SHP77 treated with DMSO at 0.1 percent for 48 hours (cell line): ENCODE results near the gene TJP3.
"Not testable (repeated sequence)": the region's sequence is repeated elsewhere in the genome, so short reads cannot be mapped to it uniquely, and the experiment has no call there.

Source experiments
- DNase-seq: peaks from one replicate; lab custom pipeline; 2025; lab: John Stamatoyannopoulos, UW

TJP3 gene

GRCh38 chr19:3745363-3746045 is 37.3 kb downstream of the TJP3 start:
- no peak for DNase-seq

DNA sequence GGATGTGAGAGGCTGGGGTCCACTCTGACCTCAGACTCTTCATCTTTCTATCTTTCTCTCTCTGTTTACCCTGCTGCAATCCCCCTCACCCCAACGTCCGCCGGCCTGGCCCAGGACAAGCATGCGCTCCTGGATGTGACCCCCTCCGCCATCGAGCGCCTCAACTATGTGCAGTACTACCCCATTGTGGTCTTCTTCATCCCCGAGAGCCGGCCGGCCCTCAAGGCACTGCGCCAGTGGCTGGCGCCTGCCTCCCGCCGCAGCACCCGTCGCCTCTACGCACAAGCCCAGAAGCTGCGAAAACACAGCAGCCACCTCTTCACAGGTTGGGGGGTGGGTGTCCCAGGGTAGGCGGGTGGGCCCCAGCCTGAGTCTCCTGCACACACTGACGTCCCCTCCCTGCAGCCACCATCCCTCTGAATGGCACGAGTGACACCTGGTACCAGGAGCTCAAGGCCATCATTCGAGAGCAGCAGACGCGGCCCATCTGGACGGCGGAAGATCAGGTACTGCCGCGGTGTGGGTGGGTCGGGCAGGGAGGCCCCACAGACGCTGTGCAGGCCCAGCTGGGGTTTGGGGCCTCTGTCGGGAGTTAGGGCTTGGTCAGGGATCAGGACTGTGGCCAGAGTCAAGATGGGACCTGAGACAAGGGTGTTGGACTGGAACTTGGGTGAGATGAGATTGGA is 38.3 kb downstream of the TJP3 start:
- DNase-seq, result no peak

GRCh38 chr19:3748965-3749364 is 40.8 kb downstream of the TJP3 start:
- no peak for DNase-seq

- DNase-seq, result no peak
These were observed 42.0 kb downstream of the TJP3 start for GRCh38 chr19:3750211-3750610.

- no peak for DNase-seq
These were observed 43.1 kb downstream of the TJP3 start for GRCh38 chr19:3751236-3751635.

DNA sequence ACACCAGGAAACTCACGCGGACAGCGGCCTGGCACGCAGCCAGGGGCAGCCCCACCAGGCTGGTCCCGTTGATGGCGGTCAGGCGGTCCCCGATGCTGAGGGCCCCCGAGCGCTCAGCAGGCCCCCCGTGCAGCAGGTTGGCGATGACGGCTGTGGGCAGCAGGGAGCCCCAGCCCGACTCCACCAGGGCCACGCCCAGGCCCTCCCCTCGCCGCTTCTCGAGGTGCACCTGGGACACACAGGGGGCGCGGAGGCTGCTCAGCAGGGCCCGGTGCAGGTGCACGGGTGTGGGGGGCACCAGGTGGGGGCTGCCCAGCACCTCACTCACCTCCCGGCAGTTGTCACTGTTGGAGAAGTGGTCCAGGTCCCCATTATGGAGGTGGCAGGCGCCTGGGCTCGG is 44.3 kb downstream of the TJP3 start:
- no peak for DNase-seq

GRCh38 chr19:3753631-3754410 is 45.6 kb downstream of the TJP3 start:
- no peak for DNase-seq

DNA sequence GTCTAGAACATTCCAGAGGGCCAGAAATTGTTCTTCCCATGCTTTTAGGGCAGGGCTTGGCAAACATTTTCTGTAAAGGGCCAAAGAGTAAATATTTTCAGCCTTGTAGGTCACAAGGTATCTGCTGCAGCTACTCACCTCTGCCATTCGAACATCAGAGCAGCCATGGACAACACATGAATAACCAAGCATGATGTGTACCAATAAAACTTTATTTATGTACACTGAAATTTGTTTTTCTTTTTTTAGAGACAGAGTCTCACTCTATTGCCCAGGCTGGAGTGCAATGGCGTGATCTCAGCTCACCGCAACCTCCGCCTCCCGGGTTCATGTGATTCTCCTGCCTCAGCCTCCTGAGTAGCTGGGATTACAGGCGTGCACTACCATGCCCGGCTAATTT is 49.5 kb downstream of the TJP3 start:
- not testable (repeated sequence) for DNase-seq

DNA sequence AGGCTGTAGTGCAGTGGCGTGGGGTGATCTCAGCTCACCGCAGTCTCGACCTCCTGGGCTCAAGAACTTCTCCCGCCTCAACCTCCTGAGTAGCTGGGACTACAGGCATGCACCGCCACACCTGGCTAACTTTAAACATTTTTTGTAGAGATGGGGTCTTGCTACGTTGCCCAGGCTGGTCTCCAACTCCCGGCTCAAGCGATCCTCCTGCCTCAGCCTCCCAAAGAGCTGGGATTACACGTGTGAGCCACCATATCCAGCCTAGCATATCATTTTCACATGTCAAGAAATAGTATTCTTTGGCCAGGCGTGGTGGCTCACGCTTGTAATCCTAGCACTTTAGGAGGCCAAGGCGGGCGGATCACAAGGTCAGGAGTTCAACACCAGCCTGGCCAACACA is 50.1 kb downstream of the TJP3 start:
- not testable (repeated sequence) for DNase-seq

GRCh38 chr19:3759482-3760254 is 51.5 kb downstream of the TJP3 start:
- no peak for DNase-seq

- no peak for DNase-seq
These were observed 52.7 kb downstream of the TJP3 start for GRCh38 chr19:3760871-3761361.

DNA sequence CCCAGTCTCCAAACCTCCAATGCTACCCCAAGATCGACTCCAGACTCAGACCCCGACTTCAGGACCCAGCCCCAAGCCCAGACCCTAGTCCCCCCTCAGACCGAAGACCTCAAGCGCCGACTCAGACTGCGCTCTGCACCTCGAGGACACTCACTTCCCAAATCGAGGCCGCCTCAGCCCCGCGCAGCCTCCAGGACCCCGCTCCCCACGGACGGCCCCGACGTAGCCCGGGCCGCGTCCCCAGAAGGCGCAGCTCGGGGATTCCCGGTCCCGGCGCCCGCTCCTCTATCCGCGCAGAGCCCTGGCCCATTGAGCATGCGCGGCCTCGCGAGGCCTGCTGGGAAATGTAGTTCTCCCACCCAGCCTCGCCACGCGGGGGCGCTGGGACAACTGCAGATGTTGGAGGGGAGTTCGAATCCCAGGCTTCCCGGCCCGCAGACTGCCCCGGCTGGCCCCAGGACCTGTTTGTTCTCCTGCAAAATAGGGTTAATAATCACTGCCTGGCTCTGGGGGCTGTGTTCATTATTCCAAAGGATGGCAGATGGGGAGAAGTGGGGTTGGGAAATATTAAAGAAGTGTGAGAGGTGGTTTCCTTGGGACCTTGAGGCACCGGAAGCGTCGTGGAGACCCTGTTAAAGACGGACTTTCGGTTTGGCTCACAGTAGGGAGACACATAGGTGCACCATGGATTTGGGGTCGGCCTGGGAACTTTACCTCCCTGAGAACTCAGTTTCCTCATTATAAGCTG is 53.4 kb downstream of the TJP3 start, which contains the start of gene APBA3:
Gene APBA3, minus strand, starts transcription at position 311 of the 748 bp plus-strand sequence. CDS start 1,428 bp downstream, outside the sequence.
- DNase-seq, result peak; percentile 87

GRCh38 chr19:3762130-3762473 is 53.9 kb downstream of the TJP3 start:
- no peak for DNase-seq

DNA sequence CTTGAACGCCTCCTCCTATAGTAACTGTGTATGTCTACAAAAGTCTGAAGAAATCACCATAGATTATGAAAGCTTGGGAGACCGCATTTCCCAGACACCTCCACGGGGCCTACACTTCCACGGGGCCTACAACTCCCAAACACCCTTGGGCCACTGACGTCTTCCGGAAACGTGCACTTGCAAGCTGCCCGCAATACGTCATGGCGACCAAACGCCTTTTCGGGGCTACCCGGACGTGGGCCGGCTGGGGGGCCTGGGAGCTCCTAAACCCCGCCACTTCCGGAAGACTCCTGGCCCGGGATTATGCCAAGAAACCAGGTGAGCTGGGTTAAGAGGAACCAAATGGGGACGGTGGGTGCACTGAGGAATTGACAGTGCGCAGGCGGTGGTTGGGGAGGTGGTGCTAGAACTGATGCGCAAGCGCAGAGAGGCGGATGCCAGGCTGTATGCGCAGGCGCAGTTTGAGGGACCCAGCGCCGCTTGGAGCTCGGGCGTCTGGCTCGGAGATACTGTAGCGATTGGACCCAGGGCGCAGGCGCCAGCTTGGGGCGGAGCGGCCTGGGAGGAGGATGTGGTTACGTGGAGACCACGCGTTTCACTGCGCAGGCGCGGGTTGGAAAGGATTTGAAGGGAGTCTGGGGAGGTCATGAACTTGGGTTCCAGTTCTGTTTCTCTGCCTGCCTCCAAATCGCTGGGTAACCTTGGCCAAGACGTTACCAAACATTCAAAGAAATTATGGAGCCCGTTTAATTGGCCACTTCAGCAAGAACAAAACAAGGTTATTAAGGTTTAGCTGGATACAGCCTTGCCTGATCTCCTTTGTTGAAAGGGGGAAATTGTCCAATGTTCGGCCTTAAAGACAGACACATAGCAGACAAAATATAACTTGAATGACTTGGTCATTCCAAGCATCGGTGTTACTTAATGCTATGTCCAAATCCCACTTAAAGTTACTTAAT is 54.6 kb downstream of the TJP3 start, which contains the start of gene MRPL54:
Gene MRPL54, plus strand, starts transcription at position 182 of the 959 bp plus-strand sequence. Its CDS starts 19 bp downstream, at position 201.
- peak; percentile 99 for DNase-seq

DNA sequence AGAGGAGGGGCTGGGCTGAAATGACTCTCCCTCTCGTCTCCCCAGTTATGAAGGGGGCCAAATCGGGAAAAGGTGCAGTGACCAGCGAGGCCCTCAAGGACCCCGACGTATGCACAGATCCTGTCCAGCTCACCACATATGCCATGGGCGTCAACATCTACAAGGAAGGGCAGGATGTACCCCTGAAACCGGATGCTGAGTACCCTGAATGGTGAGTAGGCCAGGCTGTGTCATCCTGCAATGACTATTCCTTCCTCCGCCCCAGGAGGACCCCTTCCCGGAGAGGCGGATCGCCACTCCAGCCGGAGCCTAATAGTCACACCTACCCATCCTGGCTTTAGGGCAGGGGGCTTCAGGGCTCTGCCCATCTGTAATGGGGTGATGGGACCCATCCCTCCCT is 56.9 kb downstream of the TJP3 start:
- no peak for DNase-seq

DNA sequence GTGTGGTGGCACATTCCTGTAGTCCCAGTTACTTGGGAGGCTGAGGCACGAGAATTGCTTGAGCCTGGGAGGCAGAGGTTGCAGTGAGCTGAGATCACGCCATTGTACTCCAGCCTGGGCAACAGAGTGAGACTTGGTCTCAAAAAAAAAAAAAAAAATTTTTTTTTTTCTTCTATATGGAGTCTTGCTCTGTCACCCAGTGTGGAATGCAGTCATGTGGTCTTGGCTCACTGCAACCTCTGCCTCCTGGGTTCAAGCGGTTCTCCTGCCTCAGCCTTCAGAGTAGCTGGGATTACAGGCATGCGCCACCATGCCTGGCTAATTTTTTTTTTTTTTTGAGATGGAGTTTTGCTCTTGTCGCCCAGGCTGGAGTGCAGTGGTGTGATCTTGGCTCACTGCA is 57.6 kb downstream of the TJP3 start:
- not testable (repeated sequence) for DNase-seq

- DNase-seq, result no peak
These were observed 58.3 kb downstream of the TJP3 start for GRCh38 chr19:3766520-3766919.

- no peak for DNase-seq
These were observed 58.9 kb downstream of the TJP3 start for GRCh38 chr19:3767050-3767449.

DNA sequence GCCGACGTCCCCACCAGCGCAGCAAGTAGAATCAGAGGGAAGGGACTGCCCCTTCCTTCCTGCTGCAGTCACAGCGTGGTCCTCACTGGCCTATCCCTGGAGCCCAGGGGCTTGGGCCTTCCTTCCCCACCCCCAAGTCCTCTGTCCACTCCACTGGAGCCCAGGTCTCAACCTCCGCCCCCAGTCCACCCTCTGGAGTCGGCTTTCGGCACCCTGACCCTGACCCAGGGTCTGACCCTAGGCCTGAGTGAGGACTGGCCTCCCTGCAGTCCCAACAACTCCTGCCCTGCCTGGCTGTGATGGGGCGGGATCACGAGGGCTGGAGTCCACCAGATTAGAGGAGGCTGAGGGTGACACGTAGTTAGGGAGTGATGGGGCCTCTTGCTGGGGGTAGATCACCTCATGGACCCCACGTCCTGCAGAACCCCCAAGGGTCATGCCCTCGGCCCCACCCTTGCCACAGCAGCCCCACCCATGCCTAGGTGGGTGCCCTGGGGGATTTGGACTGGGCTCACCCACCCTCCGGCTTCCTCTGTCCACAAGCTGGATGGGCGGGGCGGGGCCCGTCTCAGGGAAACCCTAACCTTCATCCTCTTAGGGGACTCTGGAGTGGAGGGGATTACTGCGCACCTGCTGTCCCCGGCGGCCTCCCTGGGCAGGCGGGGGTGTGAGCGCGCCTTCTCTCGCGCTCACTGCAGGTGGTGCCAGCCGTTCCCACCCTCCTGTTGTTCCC is 60.0 kb downstream of the TJP3 start:
- no peak for DNase-seq
